OCI-LY3 (cell line): ENCODE data around the gene GRM3.

Experiments used
- H2AFZ ChIP-seq: fragments of 200-600, 300-600 bp; shearing (Covaris generic); 2 replicates; pipeline ENCODE4 v1.6.0; 2014; ENCODE audit warnings: antibody characterized with exemption, low read depth, low read length
- H3K27ac ChIP-seq: fragments of 200-600, 300-600 bp; sonication (generic); 2 replicates; pipeline ENCODE4 v1.5.1; 2014; ENCODE audit warnings: mild to moderate bottlenecking, low read length, moderate library complexity, mixed read lengths
- H3K27me3 ChIP-seq: fragments of 200-600, 300-600 bp; sonication (generic); 2 replicates; pipeline ENCODE4 v1.6.1; 2014; ENCODE audit warnings: low read depth, low read length, mixed read lengths
- H3K36me3 ChIP-seq: fragments of 200-600, 300-600 bp; sonication (generic); replicated peaks from 2 replicates; pipeline ENCODE3; 2014; ENCODE audit warnings: low read depth, low read length, mixed read lengths
- H3K4me1 ChIP-seq: fragments of 300-600, 200-600 bp; sonication (generic); 2 replicates; pipeline ENCODE4 v1.6.1; 2014; ENCODE audit warnings: low read length, mixed read lengths
- H3K4me2 ChIP-seq: fragments of 200-600, 300-600 bp; sonication (generic); 2 replicates; pipeline ENCODE4 v1.6.1; 2014; ENCODE audit warnings: low read length, mixed read lengths
- H3K4me3 ChIP-seq: fragments of 300-600, 200-600 bp; sonication (generic); 2 replicates; pipeline ENCODE4 v1.5.1; 2014; ENCODE audit warnings: antibody characterized with exemption, mild to moderate bottlenecking, low read length, moderate library complexity
- H3K79me2 ChIP-seq: fragments of 300-600, 200-600 bp; shearing (Covaris generic); 2 replicates; pipeline ENCODE4 v1.6.1; 2014; ENCODE audit warnings: mild to moderate bottlenecking, low read length, mixed read lengths
- H3K9ac ChIP-seq: fragments of 300-600, 200-600 bp; shearing (Covaris generic); 2 replicates; pipeline ENCODE4 v1.6.0; 2014; ENCODE audit warnings: mild to moderate bottlenecking, low read length, moderate library complexity
- H3K9me3 ChIP-seq: fragments of 200-600, 300-600 bp; shearing (Covaris generic); 2 replicates; pipeline ENCODE4 v1.6.1; 2014; ENCODE audit warnings: low read length, mixed read lengths; ENCODE audit not compliant: insufficient read depth
- H4K20me1 ChIP-seq: fragments of 200-600, 300-600 bp; sonication (generic); 2 replicates; pipeline ENCODE4 v1.6.1; 2016; ENCODE audit warnings: low read length, mixed read lengths; ENCODE audit not compliant: insufficient read depth
- EZH2phosphoT487 ChIP-seq: fragments of 200-600 bp; shearing (Covaris generic); IDR thresholded peaks from 2 replicates; pipeline ENCODE4 v1.6.1; 2018; ENCODE audit warnings: antibody characterized with exemption, mixed run types, low read depth
- TF ChIP-seq, protein P1 (sequence below): fragments of 200-600, 300-600 bp; sonication (generic); IDR thresholded peaks from 2 replicates; pipeline ENCODE4 v1.5.1; 2014; ENCODE audit warnings: antibody characterized with exemption, low read length, low read depth

Gene GRM3

DNA sequence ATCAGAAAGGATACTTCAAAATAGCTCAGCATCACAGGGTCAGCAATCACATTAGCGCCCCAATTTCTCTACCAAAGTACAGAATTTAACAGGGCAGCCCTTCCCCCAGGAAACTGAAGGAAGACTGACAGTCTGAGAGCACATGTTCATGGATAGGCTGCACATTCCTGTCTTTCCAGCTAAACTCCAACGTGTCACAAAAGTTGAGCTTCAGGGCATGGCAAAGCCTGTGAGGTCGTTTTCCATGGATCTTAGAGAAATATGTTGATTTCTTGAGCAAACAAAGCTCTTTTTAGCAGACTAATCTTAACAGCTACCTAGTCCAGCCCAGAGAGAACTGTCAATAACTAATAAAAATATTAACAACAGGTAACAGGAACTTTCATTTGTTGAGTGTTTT lies 207.9 kb downstream of the GRM3 start:
- no peak overlapping the region for H2AFZ ChIP-seq
- H3K9me3 ChIP-seq = no peaks in the 10 kb centered on the region
- TF ChIP-seq EZH2phosphoT487 = no peak
- TF ChIP-seq, protein P1, sequence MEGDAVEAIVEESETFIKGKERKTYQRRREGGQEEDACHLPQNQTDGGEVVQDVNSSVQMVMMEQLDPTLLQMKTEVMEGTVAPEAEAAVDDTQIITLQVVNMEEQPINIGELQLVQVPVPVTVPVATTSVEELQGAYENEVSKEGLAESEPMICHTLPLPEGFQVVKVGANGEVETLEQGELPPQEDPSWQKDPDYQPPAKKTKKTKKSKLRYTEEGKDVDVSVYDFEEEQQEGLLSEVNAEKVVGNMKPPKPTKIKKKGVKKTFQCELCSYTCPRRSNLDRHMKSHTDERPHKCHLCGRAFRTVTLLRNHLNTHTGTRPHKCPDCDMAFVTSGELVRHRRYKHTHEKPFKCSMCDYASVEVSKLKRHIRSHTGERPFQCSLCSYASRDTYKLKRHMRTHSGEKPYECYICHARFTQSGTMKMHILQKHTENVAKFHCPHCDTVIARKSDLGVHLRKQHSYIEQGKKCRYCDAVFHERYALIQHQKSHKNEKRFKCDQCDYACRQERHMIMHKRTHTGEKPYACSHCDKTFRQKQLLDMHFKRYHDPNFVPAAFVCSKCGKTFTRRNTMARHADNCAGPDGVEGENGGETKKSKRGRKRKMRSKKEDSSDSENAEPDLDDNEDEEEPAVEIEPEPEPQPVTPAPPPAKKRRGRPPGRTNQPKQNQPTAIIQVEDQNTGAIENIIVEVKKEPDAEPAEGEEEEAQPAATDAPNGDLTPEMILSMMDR = no peak
- no peak overlapping the region for H3K9ac ChIP-seq
- no peak overlapping the region for H3K4me2 ChIP-seq
- no peaks in the 10 kb centered on the region for H3K27me3 ChIP-seq
- H3K4me1 ChIP-seq = no peaks in the 10 kb centered on the region
- H3K36me3 ChIP-seq = no peaks in the 10 kb centered on the region
- H3K27ac ChIP-seq = no peak overlapping the region
- H3K79me2 ChIP-seq = no peaks in the 10 kb centered on the region
- no peaks in the 10 kb centered on the region for H4K20me1 ChIP-seq
- no peak overlapping the region for H3K4me3 ChIP-seq

- Histone ChIP-seq H3K36me3 (no peaks in the 10 kb centered on the region), H3K4me2 (no peak overlapping the region), H3K4me1 (no peaks in the 10 kb centered on the region), H3K27me3 (no peaks in the 10 kb centered on the region), H3K79me2 (no peaks in the 10 kb centered on the region), H2AFZ (no peak overlapping the region), H3K27ac (no peak overlapping the region), H3K4me3 (no peak overlapping the region), H3K9ac (no peak overlapping the region), H3K9me3 (no peaks in the 10 kb centered on the region), H4K20me1 (no peaks in the 10 kb centered on the region)
- no peak for TF ChIP-seq EZH2phosphoT487
- TF ChIP-seq, protein P1 = no peak
These were observed 219.7 kb downstream of the GRM3 start for GRCh38 chr7:86863452-86863851.

DNA sequence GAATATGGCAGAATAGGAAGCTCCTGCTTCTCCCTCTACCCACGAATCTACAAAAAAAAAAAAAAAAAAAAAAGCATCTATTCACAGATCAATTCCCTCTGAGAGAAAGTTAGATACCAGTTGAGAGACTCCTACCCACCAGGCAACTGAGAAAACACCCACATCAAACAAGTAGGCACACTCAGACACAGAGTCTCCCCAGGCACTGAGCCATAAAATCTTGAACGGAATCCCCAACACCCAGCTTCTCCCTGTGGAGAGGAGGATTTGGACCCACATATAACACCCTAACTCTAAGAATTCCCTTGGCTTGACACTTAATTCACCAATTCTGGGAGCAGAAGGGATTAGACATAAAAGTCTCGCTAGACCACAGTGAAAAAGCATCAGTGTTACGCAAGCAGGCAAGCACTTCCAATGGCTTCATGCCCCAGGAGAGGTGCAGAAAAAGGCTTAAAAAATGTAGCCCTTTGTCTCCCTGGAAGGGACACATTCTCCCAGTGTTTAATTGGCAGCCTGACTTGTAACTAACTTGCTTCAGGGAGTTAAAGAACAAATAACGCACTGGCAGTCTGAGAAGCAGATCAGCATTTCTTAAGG lies 223.6 kb downstream of the GRM3 start:
- H3K4me1 ChIP-seq = no peaks in the 10 kb centered on the region

GRCh38 chr7:86876146-86876545 lies 232.4 kb downstream of the GRM3 start:
- Histone ChIP-seq H4K20me1 (no peaks in the 10 kb centered on the region), H3K36me3 (no peaks in the 10 kb centered on the region), H3K4me1 (no peaks in the 10 kb centered on the region), H3K4me3 (no peak overlapping the region), H3K27me3 (no peaks in the 10 kb centered on the region), H3K9me3 (no peaks in the 10 kb centered on the region), H2AFZ (no peak overlapping the region), H3K9ac (no peak overlapping the region), H3K27ac (no peak overlapping the region), H3K4me2 (no peak overlapping the region), H3K79me2 (no peaks in the 10 kb centered on the region)
- TF ChIP-seq, protein P1 = no peak
- no peak for TF ChIP-seq EZH2phosphoT487

More for the DNA sequence above, 223.6 kb downstream of the GRM3 start:
- no peaks in the 10 kb centered on the region for H3K79me2 ChIP-seq
- H3K27me3 ChIP-seq = no peaks in the 10 kb centered on the region
- no peak overlapping the region for H3K27ac ChIP-seq
- H3K4me2 ChIP-seq = no peak overlapping the region
- H3K9ac ChIP-seq = no peak overlapping the region
- no peaks in the 10 kb centered on the region for H3K36me3 ChIP-seq
- no peak overlapping the region for H2AFZ ChIP-seq
- no peak overlapping the region for H3K4me3 ChIP-seq
- H3K9me3 ChIP-seq = no peaks in the 10 kb centered on the region
- H4K20me1 ChIP-seq = no peaks in the 10 kb centered on the region
- no peak for TF ChIP-seq EZH2phosphoT487
- TF ChIP-seq, protein P1 = no peak
